HCT116 (cell line): ENCODE measurements around the gene ARMH1. TPM values are rescaled to one million over a fixed set of nuclear protein-coding genes. Genes with fewer than 3 reads are reported as not detected.

Experiments used
- ATAC-seq: fragments of 200-7000 bp; cut with Tn5 transposase; 2 replicates; pipeline ENCODE4 v1.9.1; 2020; ENCODE audit warnings: mild to moderate bottlenecking, moderate library complexity
- BruUV-seq: library from RNA; stranded (reverse); fragments of 400-500 nt; replicated peaks from 2 replicates; lab custom pipeline; 2021; lab: Mats Ljungman, UMichigan
- CTCF ChIA-PET: fragments of 300-600 bp; sonication (Branson Sonifier 250); formaldehyde crosslinking; loops from one replicate; lab custom pipeline; 2021; ENCODE audit warnings: antibody characterized with exemption; lab: Charles Lee
- POLR2A ChIA-PET: fragments of 300-600, 350-600 bp; sonication (Branson Sonifier 250); formaldehyde crosslinking; loops from one replicate; lab custom pipeline; 2021; ENCODE audit warnings: antibody characterized with exemption; lab: Charles Lee
- RAD21 ChIA-PET, 2 experiments: fragments of 300-600 bp; sonication (Branson Sonifier 250); formaldehyde crosslinking; loops; one replicate each; lab custom pipeline; 2023; ENCODE audit warnings: low total read pairs in 2 of 2; ENCODE audit not compliant: uncharacterized antibody in 2 of 2, unreplicated experiment in 2 of 2, low non-redundant PET in 1 of 2; lab: Charles Lee
- DNase-seq: peaks from one replicate; pipeline ENCODE4 v3.0.0-alpha.2; 2010; ENCODE audit warnings: low read depth, low spot score
- H2AFZ ChIP-seq: fragments of 200-600 bp; shearing (Covaris generic), sonication (generic); 2 replicates; pipeline ENCODE4 v1.6.1; 2017; ENCODE audit warnings: low read depth, mixed run types, mixed read lengths, antibody characterized with exemption, low read length; ENCODE audit not compliant: poor library complexity, severe bottlenecking
- H3K27ac ChIP-seq: 2 replicates; pipeline ENCODE4 v1.5.1; 2012; ENCODE audit warnings: low read depth, low read length
- H3K27me3 ChIP-seq: fragments of 200-600 bp; sonication (generic); 2 replicates; pipeline ENCODE4 v1.6.1; 2016; ENCODE audit warnings: mixed run types, low read length, mixed read lengths; ENCODE audit not compliant: insufficient read depth
- H3K36me3 ChIP-seq, 2 experiments: fragments of 200-500 bp in 1 of 2; fragments of 200-600 bp in 1 of 2; sonication (Bioruptor generic) in 1 of 2; sonication (generic) in 1 of 2; 2 replicates each; pipeline versions ENCODE4 v1.5.1 to v1.6.1; 2014 to 2016; ENCODE audit warnings: low read length in 2 of 2, inconsistent platforms in 1 of 2, mixed read lengths in 1 of 2, mixed run types in 1 of 2; ENCODE audit not compliant: insufficient read depth in 2 of 2, control insufficient read depth in 1 of 2
- H3K4me1 ChIP-seq, 2 experiments: fragments of 200-600 bp in 1 of 2; sonication (generic) in 1 of 2; 2 replicates each; pipeline versions ENCODE4 v1.5.1 to v1.6.1; 2012 to 2017; ENCODE audit warnings: low read length in 2 of 2, inconsistent platforms in 1 of 2, mild to moderate bottlenecking in 1 of 2, mixed read lengths in 1 of 2, mixed run types in 1 of 2, moderate library complexity in 1 of 2; ENCODE audit not compliant: insufficient read depth in 2 of 2, control insufficient read depth in 1 of 2
- H3K4me2 ChIP-seq: fragments of 200-600 bp; sonication (generic); 2 replicates; pipeline ENCODE4 v1.6.1; 2017; ENCODE audit warnings: mixed run types, low read length, mixed read lengths
- H3K4me3 ChIP-seq, 2 experiments: fragments of 200-600 bp in 1 of 2; sonication (generic) in 1 of 2; replicated peaks in 1 of 2; 2 replicates each; pipeline ENCODE4 v1.5.1; 2011 to 2016; ENCODE audit warnings: low read length in 2 of 2, control low read depth in 1 of 2, low read depth in 1 of 2, mild to moderate bottlenecking in 1 of 2, mixed read lengths in 1 of 2, mixed run types in 1 of 2
- H3K79me2 ChIP-seq: fragments of 200-600 bp; sonication (generic); 2 replicates; pipeline ENCODE4 v1.6.1; 2017; ENCODE audit warnings: mild to moderate bottlenecking, mixed run types, low read length, moderate library complexity, mixed read lengths; ENCODE audit not compliant: insufficient read depth
- H3K9ac ChIP-seq: fragments of 200-600 bp; sonication (generic); 2 replicates; pipeline ENCODE4 v1.6.1; 2016; ENCODE audit warnings: low read length, mixed read lengths
- H3K9me2 ChIP-seq: fragments of 200-600 bp; sonication (generic), shearing (Covaris generic); 2 replicates; pipeline ENCODE4 v1.6.1; 2017; ENCODE audit warnings: mixed run types, mild to moderate bottlenecking, moderate library complexity; ENCODE audit not compliant: insufficient read depth
- H3K9me3 ChIP-seq, 2 experiments: fragments of 200-500 bp in 1 of 2; fragments of 200-600 bp in 1 of 2; sonication (Bioruptor generic) in 1 of 2; sonication (generic) in 1 of 2; 2 replicates each; pipeline ENCODE4 v1.6.1; 2014 to 2017; ENCODE audit warnings: low read length in 2 of 2, mixed read lengths in 2 of 2, inconsistent platforms in 1 of 2, low read depth in 1 of 2, mild to moderate bottlenecking in 1 of 2, mixed run types in 1 of 2, moderate library complexity in 1 of 2; ENCODE audit not compliant: control insufficient read depth in 1 of 2, insufficient read depth in 1 of 2
- H4K20me1 ChIP-seq: fragments of 200-600 bp; sonication (generic), shearing (Covaris generic); 2 replicates; pipeline ENCODE4 v1.6.1; 2017; ENCODE audit warnings: mixed run types, mild to moderate bottlenecking, moderate library complexity; ENCODE audit not compliant: insufficient read depth
- EGR1 ChIP-seq: IDR thresholded peaks from 2 replicates; pipeline ENCODE4 v1.6.1; 2012; ENCODE audit warnings: low read depth
- ELF1 ChIP-seq: IDR thresholded peaks from 2 replicates; pipeline ENCODE4 v1.6.1; 2012; ENCODE audit warnings: low read depth, borderline replicate concordance
- FOSL1 ChIP-seq: IDR thresholded peaks from 2 replicates; pipeline ENCODE4 v1.6.1; 2012; ENCODE audit warnings: low read depth
- RAD21 ChIP-seq: IDR thresholded peaks from 2 replicates; pipeline ENCODE4 v1.6.1; 2012; ENCODE audit warnings: low read depth, mild to moderate bottlenecking
- SRF ChIP-seq: IDR thresholded peaks from 2 replicates; pipeline ENCODE4 v1.6.1; 2012; ENCODE audit warnings: low read depth
- ZFX ChIP-seq: fragments of 450-650 bp; IDR thresholded peaks from 2 replicates; pipeline ENCODE4 v1.6.1; 2017
- intact Hi-C: fragments of 100-400 bp; cut with micrococcal nuclease; formaldehyde crosslinking; loops from 2 replicates; pipeline ENCODE4 v1.10.0; 2022
- total RNA-seq: library from RNA; stranded (reverse); gene quantifications from one replicate; pipeline ENCODE4 v1.2.1, GENCODE V29; 2021; ENCODE audit not compliant: unreplicated experiment
- TF ChIP-seq, protein P1 (sequence below): IDR thresholded peaks from 2 replicates; pipeline ENCODE4 v1.6.1; 2012
- TF ChIP-seq, protein P2 (sequence below): IDR thresholded peaks from 2 replicates; pipeline ENCODE4 v1.6.1; 2012; ENCODE audit warnings: low read depth
- TF ChIP-seq, protein P3 (sequence below), 3 experiments: fragments of 200-600 bp in 1 of 3; sonication (generic) in 1 of 3; IDR thresholded peaks in 2 of 3; conservative IDR thresholded peaks in 1 of 3; 2 replicates each; pipeline ENCODE4 v1.5.1; 2012 to 2017; ENCODE audit warnings: low read depth in 2 of 3, low read length in 2 of 3, antibody characterized with exemption in 1 of 3, borderline replicate concordance in 1 of 3, control low read depth in 1 of 3, mild to moderate bottlenecking in 1 of 3, mixed read lengths in 1 of 3, mixed run types in 1 of 3, moderate library complexity in 1 of 3; ENCODE audit not compliant: insufficient read depth in 1 of 3

The ARMH1 gene
- total RNA-seq, 1 experiment from 2014 or later: 3.2 TPM

GRCh38 chr1:44740179-44740617 is 65.7 kb downstream of the ARMH1 start:
- Histone ChIP-seq H3K9ac (peak overlapping the region; percentile 97), H3K27ac (peak overlapping the region; percentile 65), H3K9me2 (no peaks in the 10 kb centered on the region), H2AFZ (no peak overlapping the region), H3K4me3 (peak overlapping the region; percentile 75 to 95), H3K27me3 (no peaks in the 10 kb centered on the region), H3K36me3 (peaks cover 4 to 31% of the 10 kb centered on the region in 2 experiments; a peak in 2 of 4 replicates), H3K4me1 (peaks cover 5 to 23% of the 10 kb centered on the region in 2 experiments; a peak in 3 of 4 replicates), H3K9me3 (no peaks in the 10 kb centered on the region), H3K4me2 (peak overlapping the region; percentile 85), H3K79me2 (peaks cover 49% of the 10 kb centered on the region), H4K20me1 (no peaks in the 10 kb centered on the region)
- no peak for DNase-seq
- TSS peak; percentile 89 for BruUV-seq
- ChIA-PET POLR2A (no interaction called here), CTCF (no interaction called here), RAD21 (no interaction called here)
- intact Hi-C loops: no loop called here
- peak; percentile 40 for ATAC-seq
- no peak for TF ChIP-seq ZFX
- TF ChIP-seq RAD21: no peak
- no peak for TF ChIP-seq FOSL1
- TF ChIP-seq, protein P1, sequence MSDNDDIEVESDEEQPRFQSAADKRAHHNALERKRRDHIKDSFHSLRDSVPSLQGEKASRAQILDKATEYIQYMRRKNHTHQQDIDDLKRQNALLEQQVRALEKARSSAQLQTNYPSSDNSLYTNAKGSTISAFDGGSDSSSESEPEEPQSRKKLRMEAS: no peak
- TF ChIP-seq, protein P2, sequence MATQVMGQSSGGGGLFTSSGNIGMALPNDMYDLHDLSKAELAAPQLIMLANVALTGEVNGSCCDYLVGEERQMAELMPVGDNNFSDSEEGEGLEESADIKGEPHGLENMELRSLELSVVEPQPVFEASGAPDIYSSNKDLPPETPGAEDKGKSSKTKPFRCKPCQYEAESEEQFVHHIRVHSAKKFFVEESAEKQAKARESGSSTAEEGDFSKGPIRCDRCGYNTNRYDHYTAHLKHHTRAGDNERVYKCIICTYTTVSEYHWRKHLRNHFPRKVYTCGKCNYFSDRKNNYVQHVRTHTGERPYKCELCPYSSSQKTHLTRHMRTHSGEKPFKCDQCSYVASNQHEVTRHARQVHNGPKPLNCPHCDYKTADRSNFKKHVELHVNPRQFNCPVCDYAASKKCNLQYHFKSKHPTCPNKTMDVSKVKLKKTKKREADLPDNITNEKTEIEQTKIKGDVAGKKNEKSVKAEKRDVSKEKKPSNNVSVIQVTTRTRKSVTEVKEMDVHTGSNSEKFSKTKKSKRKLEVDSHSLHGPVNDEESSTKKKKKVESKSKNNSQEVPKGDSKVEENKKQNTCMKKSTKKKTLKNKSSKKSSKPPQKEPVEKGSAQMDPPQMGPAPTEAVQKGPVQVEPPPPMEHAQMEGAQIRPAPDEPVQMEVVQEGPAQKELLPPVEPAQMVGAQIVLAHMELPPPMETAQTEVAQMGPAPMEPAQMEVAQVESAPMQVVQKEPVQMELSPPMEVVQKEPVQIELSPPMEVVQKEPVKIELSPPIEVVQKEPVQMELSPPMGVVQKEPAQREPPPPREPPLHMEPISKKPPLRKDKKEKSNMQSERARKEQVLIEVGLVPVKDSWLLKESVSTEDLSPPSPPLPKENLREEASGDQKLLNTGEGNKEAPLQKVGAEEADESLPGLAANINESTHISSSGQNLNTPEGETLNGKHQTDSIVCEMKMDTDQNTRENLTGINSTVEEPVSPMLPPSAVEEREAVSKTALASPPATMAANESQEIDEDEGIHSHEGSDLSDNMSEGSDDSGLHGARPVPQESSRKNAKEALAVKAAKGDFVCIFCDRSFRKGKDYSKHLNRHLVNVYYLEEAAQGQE: no peak
- TF ChIP-seq, protein P3, sequence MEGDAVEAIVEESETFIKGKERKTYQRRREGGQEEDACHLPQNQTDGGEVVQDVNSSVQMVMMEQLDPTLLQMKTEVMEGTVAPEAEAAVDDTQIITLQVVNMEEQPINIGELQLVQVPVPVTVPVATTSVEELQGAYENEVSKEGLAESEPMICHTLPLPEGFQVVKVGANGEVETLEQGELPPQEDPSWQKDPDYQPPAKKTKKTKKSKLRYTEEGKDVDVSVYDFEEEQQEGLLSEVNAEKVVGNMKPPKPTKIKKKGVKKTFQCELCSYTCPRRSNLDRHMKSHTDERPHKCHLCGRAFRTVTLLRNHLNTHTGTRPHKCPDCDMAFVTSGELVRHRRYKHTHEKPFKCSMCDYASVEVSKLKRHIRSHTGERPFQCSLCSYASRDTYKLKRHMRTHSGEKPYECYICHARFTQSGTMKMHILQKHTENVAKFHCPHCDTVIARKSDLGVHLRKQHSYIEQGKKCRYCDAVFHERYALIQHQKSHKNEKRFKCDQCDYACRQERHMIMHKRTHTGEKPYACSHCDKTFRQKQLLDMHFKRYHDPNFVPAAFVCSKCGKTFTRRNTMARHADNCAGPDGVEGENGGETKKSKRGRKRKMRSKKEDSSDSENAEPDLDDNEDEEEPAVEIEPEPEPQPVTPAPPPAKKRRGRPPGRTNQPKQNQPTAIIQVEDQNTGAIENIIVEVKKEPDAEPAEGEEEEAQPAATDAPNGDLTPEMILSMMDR (IDR thresholded peaks at IDR 0.05 in 2 of 3, conservative IDR thresholded peaks at IDR 0.05 in 1 of 3; ENCODE audit: borderline replicate concordance in 1 of 3, insufficient read depth in 1 of 3, low read depth in 2 of 3, low read length in 2 of 3): no peak
- TF ChIP-seq ELF1: no peak
- TF ChIP-seq SRF: no peak
- no peak for TF ChIP-seq EGR1
